HFFc6 (cell line): ENCODE data around the gene GARIN5B. TPM values are rescaled to one million over a fixed set of nuclear protein-coding genes. Genes with fewer than 3 reads are reported as not detected.
"Not testable (repeated sequence)": the region's sequence is repeated elsewhere in the genome, so short reads cannot be mapped to it uniquely, and the experiment has no call there.

Source experiments
- DNase-seq: peaks from one replicate; pipeline ENCODE4 v3.0.0-alpha.2; 2018
- H3K27ac Mint-ChIP-seq: 2 replicates; pipeline ENCODE4 v1.8.0; 2020; ENCODE audit warnings: mild to moderate bottlenecking, mixed read lengths
- H3K27me3 Mint-ChIP-seq: 2 replicates; pipeline ENCODE4 v1.8.0; 2021; ENCODE audit warnings: mild to moderate bottlenecking, moderate library complexity, mixed read lengths; ENCODE audit not compliant: insufficient read depth
- H3K36me3 Mint-ChIP-seq: 2 replicates; pipeline ENCODE4 v1.8.0; 2021; ENCODE audit warnings: low read depth, mixed read lengths
- H3K4me1 Mint-ChIP-seq: 2 replicates; pipeline ENCODE4 v1.8.0; 2020; ENCODE audit warnings: low read depth, mixed read lengths
- H3K4me3 Mint-ChIP-seq: 2 replicates; pipeline ENCODE4 v1.8.0; 2020; ENCODE audit warnings: mild to moderate bottlenecking, moderate library complexity, mixed read lengths
- H3K9me3 Mint-ChIP-seq: 2 replicates; pipeline ENCODE4 v1.8.0; 2020; ENCODE audit warnings: mild to moderate bottlenecking, mixed read lengths
- total RNA-seq, 6 experiments: library from RNA; stranded (reverse); fragmentation: NEBNext Ultra II Directional; extraction: Animal tissue kit (Norgen Biotek cat#: 25700); gene quantifications; 2 replicates in 1 of 6; 3 replicates in 5 of 6; pipeline ENCODE4 v1.2.3, GENCODE V29; 2021
- TF ChIP-seq, protein P1 (sequence below): fragments of 200-600 bp; sonication (generic); IDR thresholded peaks from 2 replicates; pipeline ENCODE4 v1.5.0; 2021; ENCODE audit warnings: antibody characterized with exemption, mild to moderate bottlenecking

Gene GARIN5B
- total RNA-seq, 6 experiments from 2014 or later, result 0.05 TPM; not detected in 5

DNA sequence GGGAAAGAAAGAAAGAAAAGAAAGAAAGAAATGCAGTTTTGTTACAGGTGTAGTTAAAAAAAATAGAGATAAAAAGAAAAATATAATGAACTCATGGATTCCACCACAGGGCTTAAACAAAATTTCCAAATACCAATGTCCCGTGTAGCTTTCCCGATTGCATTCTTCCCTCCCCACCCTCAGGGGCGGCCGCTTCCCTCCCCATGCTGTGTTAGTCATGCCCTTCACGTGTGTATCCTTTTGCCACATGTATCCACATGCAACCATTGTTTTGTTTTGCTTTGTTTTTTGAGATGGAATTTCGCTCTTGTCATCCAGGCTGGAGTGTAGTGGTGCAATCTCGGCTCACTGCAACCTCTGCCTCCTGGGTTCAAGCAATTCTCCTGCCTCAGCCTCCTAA lies 27.0 kb downstream of the GARIN5B start:
- no peak overlapping the region; the same call in 1 of the 2 replicates for H3K4me3 Mint-ChIP-seq

DNA sequence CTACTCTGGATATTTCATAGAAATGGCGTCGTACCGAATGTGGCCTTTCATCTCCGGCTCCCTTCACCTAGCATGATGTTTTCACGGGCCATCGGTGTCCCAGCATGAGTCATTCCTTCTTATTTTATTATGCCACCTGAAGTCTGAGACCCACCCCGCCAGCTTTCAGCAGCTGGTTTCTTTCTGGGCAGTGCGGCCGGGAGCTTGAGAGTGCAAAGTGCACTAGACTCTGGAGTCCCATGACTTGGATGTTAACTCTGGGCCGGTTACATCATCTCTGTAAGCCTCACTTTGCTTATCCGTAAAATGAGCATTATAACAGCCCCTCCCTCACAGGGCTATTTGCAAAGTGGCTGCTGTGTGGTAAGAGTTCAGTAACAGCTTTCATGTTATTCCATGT lies 29.2 kb downstream of the GARIN5B start:
- Mint-ChIP-seq H3K36me3 (no peaks in the 10 kb centered on the region), H3K27me3 (peaks cover 5% of the 10 kb centered on the region), H3K27ac (no peak overlapping the region), H3K9me3 (no peaks in the 10 kb centered on the region), H3K4me3 (no peak overlapping the region), H3K4me1 (peaks cover 15% of the 10 kb centered on the region)
- no peak for DNase-seq
- TF ChIP-seq, protein P1, sequence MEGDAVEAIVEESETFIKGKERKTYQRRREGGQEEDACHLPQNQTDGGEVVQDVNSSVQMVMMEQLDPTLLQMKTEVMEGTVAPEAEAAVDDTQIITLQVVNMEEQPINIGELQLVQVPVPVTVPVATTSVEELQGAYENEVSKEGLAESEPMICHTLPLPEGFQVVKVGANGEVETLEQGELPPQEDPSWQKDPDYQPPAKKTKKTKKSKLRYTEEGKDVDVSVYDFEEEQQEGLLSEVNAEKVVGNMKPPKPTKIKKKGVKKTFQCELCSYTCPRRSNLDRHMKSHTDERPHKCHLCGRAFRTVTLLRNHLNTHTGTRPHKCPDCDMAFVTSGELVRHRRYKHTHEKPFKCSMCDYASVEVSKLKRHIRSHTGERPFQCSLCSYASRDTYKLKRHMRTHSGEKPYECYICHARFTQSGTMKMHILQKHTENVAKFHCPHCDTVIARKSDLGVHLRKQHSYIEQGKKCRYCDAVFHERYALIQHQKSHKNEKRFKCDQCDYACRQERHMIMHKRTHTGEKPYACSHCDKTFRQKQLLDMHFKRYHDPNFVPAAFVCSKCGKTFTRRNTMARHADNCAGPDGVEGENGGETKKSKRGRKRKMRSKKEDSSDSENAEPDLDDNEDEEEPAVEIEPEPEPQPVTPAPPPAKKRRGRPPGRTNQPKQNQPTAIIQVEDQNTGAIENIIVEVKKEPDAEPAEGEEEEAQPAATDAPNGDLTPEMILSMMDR, result no peak

More for the DNA sequence above, 27.0 kb downstream of the GARIN5B start:
- H3K27ac Mint-ChIP-seq, result no peak overlapping the region
- no peaks in the 10 kb centered on the region for H3K36me3 Mint-ChIP-seq
- peak; percentile 25 for DNase-seq
- H3K9me3 Mint-ChIP-seq, result no peaks in the 10 kb centered on the region
- peaks cover 16% of the 10 kb centered on the region for H3K4me1 Mint-ChIP-seq
- peaks cover 7% of the 10 kb centered on the region for H3K27me3 Mint-ChIP-seq
- TF ChIP-seq, protein P1, result no peak

DNA sequence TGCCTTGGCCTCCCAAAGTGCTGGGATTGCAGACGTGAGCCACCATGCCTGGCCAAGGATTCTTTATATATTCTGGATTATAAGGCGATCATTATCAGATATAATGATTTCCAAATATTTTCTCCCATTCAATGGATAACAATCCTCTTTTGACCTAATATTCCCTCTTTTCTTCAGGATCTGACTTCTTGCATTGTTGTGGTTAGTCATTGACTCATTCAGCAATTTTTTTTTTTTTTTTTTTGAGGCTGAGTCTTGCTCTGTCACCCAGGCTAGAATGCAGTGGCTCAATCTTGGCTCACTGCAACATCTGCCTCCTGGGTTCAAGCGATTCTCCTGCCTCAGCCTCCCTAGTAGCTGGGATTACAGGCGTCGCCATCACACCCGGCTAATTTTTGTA lies 33.3 kb downstream of the GARIN5B start:
- DNase-seq, H3K36me3 Mint-ChIP-seq, H3K9me3 Mint-ChIP-seq, H3K27ac Mint-ChIP-seq, H3K27me3 Mint-ChIP-seq, H3K4me3 Mint-ChIP-seq: not testable (repeated sequence)
- H3K4me1 Mint-ChIP-seq, result peaks cover 23% of the 10 kb centered on the region

DNA sequence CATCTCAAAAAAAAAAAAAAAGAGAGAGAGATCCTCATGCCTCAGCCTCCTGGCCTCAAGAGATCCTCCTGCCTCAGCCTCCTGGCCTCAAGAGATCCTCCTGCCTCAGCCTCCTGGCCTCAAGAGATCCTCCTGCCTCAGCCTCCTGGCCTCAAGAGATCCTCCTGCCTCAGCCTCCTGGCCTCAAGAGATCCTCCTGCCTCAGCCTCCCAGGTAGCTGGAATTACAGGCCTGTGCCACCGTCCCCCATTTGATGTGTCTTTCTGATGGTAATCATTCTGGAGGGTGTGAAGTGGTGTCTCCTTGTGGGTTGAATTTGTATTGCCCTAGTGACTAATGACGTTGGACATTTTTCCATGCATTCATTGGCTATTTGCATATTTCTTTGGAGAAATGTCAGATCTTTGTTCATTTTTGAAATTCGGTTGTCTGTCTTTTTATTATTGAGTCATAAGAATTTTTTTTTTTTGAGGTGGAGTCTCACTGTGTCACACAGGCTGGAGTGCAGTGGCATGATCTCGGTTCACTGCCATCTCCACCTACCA lies 34.2 kb downstream of the GARIN5B start:
- not testable (repeated sequence) for H3K27ac Mint-ChIP-seq, H3K4me3 Mint-ChIP-seq, H3K27me3 Mint-ChIP-seq, H3K36me3 Mint-ChIP-seq, DNase-seq, H3K9me3 Mint-ChIP-seq
- H3K4me1 Mint-ChIP-seq, result peaks cover 23% of the 10 kb centered on the region

DNA sequence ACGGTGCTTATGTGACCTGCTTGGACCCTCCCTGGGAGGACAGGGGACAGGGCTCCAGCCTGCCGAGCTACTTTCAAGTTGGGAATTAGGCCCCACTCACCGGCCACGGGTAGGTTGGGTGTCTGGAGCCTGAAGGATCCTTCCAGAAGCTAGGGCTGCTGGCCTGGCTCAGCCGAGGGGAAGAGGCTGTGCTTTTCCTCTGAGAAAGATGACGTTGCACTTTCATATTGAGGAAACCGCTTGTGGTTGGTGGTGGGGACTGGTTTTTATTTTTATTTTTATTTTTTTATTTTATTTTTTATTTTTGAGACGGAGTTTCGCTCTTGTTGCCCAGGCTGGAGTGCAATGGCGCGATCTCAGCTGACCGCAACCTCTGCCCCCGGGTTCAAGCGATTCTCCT lies 37.9 kb downstream of the GARIN5B start, which contains the start of gene TMEM150B:
TMEM150B (minus strand) TSS at position 170 of the 400 bp plus-strand sequence. CDS start 4,305 bp downstream, outside the sequence.
- H3K36me3 Mint-ChIP-seq, result no peaks in the 10 kb centered on the region
- H3K4me1 Mint-ChIP-seq, result peaks cover 23% of the 10 kb centered on the region
- TF ChIP-seq, protein P1, result no peak
- no peak within 1 kb of the TSS for H3K4me3 Mint-ChIP-seq
- peaks cover 23% of the 10 kb centered on the region for H3K27me3 Mint-ChIP-seq
- no peak within 1 kb of the TSS for H3K27ac Mint-ChIP-seq
- H3K9me3 Mint-ChIP-seq, result no peaks in the 10 kb centered on the region
- no peak for DNase-seq

DNA sequence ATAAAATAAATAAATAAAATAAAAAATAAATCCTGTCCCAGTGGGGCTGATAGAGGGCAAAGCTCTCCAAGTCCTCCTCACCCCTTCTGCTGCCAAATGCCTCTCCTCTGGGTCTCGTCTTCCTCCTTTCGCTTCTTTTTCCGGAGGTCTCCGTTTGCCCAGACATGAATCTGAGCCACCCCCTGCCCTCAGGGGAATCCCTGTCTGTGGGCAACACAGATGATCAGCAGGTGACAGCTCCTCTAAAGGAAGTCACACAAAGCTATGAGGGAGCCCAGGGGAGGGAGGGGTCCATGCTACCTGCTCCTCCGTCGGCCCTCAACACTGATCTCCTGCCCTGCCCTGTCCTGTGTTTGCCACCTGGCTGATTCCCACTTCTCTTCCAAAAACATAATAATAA lies 38.4 kb downstream of the GARIN5B start:
- Mint-ChIP-seq H3K27ac (no peak overlapping the region), H3K4me1 (peaks cover 19% of the 10 kb centered on the region), H3K36me3 (no peaks in the 10 kb centered on the region), H3K9me3 (no peaks in the 10 kb centered on the region), H3K27me3 (peaks cover 28% of the 10 kb centered on the region), H3K4me3 (no peak overlapping the region)
- no peak for DNase-seq
- TF ChIP-seq, protein P1, result no peak
